Measurements from ENCODE around the gene SPATA24. TPM values are rescaled to one million over a fixed set of nuclear protein-coding genes. Genes with fewer than 3 reads are reported as not detected.

SPATA24 gene
- polyA plus RNA-seq (2011; rRNA removed): 4.5 and 5.7 TPM in 2 replicates
- polyA plus RNA-seq (2012; cell fraction: cytosol; rRNA removed): 3.3 and 4.6 TPM in 2 replicates
- polyA plus RNA-seq (2012; cell fraction: nucleus; rRNA removed): 1.7 and 1.8 TPM in 2 replicates
- 6.9 to 7.5 TPM (median 7.0 TPM) in 3 replicates for polyA plus RNA-seq (2017; fragmentation: RNase III; extraction: RNeasy Plus Mini Kit Qiagen cat#74134 plus additional on column Dnase treatment)
- polyA minus RNA-seq (2011; rRNA and poly(A)+ RNA removed): 3.0 and 5.2 TPM in 2 replicates

- WGBS (ENCODE audit: missing lambda C conversion rate): 2% methylated on average over 21 of the region's 41 CpGs
- Histone ChIP-seq H3K4me1 (peaks cover 12% of the 10 kb centered on the region), H3K27ac (peak within 1 kb of the TSS; percentile 86 to 91), H3K4me2 (peak within 1 kb of the TSS; percentile 71), H3K9me3 (no peaks in the 10 kb centered on the region), H3K4me3 (peak within 1 kb of the TSS; percentile 45)
- CTCF ChIA-PET: interaction anchor here (1.1 to 6.1 kb wide), 3 partner anchors 12 to 62 kb away, joined by 3 to 48 read pairs (median 16); partner anchors contain the start of gene PAIP2
- FAIRE-seq (no peak), DNase-seq (ENCODE audit: low read depth in 1 of 2, low spot score in 1 of 2) (peak; percentile 96 to 97), ATAC-seq (peak; percentile 89 to 95)
- POLR2A ChIA-PET: interaction anchor here (1.0 kb wide), 2 partner anchors 36 to 110 kb away, joined by 4 to 5 read pairs; partner anchors contain the start of gene DNAJC18
- peak; percentile 36 for TF ChIP-seq POLR2A (IDR thresholded peaks at IDR 0.05; ENCODE audit: low read length)
- peak; percentile 59 for TF ChIP-seq PHF8 (IDR thresholded peaks at IDR 0.05; ENCODE audit: borderline replicate concordance, low read depth)
- no peak for TF ChIP-seq SREBF2 (IDR thresholded peaks at IDR 0.05)
- TF ChIP-seq CBX2 (IDR thresholded peaks at IDR 0.05; ENCODE audit: borderline replicate concordance, low read depth): no peak
- TF ChIP-seq, protein P1, sequence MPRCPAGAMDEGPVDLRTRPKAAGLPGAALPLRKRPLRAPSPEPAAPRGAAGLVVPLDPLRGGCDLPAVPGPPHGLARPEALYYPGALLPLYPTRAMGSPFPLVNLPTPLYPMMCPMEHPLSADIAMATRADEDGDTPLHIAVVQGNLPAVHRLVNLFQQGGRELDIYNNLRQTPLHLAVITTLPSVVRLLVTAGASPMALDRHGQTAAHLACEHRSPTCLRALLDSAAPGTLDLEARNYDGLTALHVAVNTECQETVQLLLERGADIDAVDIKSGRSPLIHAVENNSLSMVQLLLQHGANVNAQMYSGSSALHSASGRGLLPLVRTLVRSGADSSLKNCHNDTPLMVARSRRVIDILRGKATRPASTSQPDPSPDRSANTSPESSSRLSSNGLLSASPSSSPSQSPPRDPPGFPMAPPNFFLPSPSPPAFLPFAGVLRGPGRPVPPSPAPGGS (IDR thresholded peaks at IDR 0.05): 0 out of 3 replicates have a peak, but pooled peaks have one; percentile 21
- TF ChIP-seq GATA3 (IDR thresholded peaks at IDR 0.05; ENCODE audit: borderline replicate concordance): no peak
- peak; percentile 21 for TF ChIP-seq CHD2 (IDR thresholded peaks at IDR 0.05; ENCODE audit: low read length, partially characterized antibody)
- TF ChIP-seq NFE2L2 (conservative IDR thresholded peaks at IDR 0.05; ENCODE audit: low read length): no peak
- no peak for TF ChIP-seq FOSL2 (IDR thresholded peaks at IDR 0.05)
- TF ChIP-seq FOSL2 (CRISPR knock-in tag; IDR thresholded peaks at IDR 0.05): 0 out of 2 replicates have a peak, but pooled peaks have one; percentile 2
- TF ChIP-seq JUN (IDR thresholded peaks at IDR 0.05): peak in 1 of 2 experiments; percentile 47; a peak in 1 of 5 replicates
- no peak for TF ChIP-seq EP300 (IDR thresholded peaks at IDR 0.05)
- no peak for TF ChIP-seq HOXB13 (CRISPR knock-in tag; IDR thresholded peaks at IDR 0.05; ENCODE audit: low read depth)
- TF ChIP-seq E2F6 (IDR thresholded peaks at IDR 0.05; ENCODE audit: borderline replicate concordance, low read depth): 0 out of 2 replicates have a peak, but pooled peaks have one; percentile 19
- TF ChIP-seq, protein P2, sequence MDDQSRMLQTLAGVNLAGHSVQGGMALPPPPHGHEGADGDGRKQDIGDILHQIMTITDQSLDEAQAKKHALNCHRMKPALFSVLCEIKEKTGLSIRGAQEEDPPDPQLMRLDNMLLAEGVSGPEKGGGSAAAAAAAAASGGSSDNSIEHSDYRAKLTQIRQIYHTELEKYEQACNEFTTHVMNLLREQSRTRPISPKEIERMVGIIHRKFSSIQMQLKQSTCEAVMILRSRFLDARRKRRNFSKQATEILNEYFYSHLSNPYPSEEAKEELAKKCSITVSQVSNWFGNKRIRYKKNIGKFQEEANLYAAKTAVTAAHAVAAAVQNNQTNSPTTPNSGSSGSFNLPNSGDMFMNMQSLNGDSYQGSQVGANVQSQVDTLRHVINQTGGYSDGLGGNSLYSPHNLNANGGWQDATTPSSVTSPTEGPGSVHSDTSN (IDR thresholded peaks at IDR 0.05): no peak
- peak; percentile 78 for TF ChIP-seq MAX (IDR thresholded peaks at IDR 0.05)
- no peak for TF ChIP-seq ZC3H11A (IDR thresholded peaks at IDR 0.05)
- TF ChIP-seq EHF (CRISPR knock-in tag; IDR thresholded peaks at IDR 0.05): no peak
- TF ChIP-seq MYC (IDR thresholded peaks at IDR 0.05; ENCODE audit: borderline replicate concordance, low read length): peak; percentile 69
Observed at GRCh38 chr5:139403787-139404483, at the start of gene SPATA24. Gene SPATA24 (minus strand): TSS chr5:139404089. CDS start chr5:139404060, 29 bp downstream.

DNA sequence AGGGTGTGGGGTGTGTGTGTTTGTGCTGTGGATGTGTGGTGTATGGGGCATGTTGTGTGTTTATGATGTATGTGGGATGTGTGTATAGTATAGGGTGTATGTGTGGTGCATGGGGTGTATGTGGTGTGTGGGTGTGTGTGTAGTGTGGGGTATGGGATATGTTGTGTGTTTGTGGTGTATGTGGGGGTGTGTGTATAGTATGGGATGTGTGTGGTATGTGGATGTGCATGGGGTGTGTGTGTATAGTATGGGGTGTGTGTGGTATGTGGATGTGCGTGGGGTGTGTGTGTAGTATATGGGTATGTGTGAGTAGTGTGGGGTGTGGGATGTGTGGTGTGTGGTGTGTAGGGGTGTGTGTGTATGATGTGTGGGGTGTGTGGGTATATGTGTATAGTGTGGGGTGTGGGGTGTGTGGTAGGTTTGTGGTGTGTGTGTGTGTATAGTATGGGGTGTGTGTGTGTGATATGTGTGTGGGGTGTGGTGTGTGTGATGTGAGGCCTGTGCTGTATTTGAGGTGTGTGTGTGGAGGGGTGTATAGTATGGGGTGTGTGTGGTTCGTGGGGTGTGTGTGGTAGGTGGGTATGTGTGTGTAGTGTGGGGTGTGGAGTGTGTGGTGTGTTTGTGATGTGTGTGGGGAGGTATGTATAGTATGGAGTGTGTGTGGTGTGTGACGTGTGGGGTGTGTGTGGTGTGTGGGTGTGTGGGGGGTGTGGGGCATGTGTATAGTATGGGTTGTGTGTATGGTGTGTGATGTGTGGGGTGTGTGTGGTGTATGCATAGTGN lies 48.2 kb upstream of the SPATA24 start:
- WGBS (ENCODE audit: missing lambda C conversion rate): 42% methylated on average over 3 of the region's 3 CpGs
- ATAC-seq (no peak), FAIRE-seq (no peak), DNase-seq (ENCODE audit: low read depth in 1 of 2, low spot score in 1 of 2) (no peak)
- no peak overlapping the region for H3K27ac ChIP-seq
- no peak overlapping the region for H3K4me3 ChIP-seq
- POLR2A ChIA-PET: no interaction called here
- H3K4me2 ChIP-seq: no peak overlapping the region
- TF ChIP-seq RNF2 (IDR thresholded peaks at IDR 0.05; ENCODE audit: borderline replicate concordance, low read depth) (no peak), EHMT2 (IDR thresholded peaks at IDR 0.05; ENCODE audit: low read depth) (no peak), JUN (IDR thresholded peaks at IDR 0.05) (no peak)
- TF ChIP-seq, protein P3, sequence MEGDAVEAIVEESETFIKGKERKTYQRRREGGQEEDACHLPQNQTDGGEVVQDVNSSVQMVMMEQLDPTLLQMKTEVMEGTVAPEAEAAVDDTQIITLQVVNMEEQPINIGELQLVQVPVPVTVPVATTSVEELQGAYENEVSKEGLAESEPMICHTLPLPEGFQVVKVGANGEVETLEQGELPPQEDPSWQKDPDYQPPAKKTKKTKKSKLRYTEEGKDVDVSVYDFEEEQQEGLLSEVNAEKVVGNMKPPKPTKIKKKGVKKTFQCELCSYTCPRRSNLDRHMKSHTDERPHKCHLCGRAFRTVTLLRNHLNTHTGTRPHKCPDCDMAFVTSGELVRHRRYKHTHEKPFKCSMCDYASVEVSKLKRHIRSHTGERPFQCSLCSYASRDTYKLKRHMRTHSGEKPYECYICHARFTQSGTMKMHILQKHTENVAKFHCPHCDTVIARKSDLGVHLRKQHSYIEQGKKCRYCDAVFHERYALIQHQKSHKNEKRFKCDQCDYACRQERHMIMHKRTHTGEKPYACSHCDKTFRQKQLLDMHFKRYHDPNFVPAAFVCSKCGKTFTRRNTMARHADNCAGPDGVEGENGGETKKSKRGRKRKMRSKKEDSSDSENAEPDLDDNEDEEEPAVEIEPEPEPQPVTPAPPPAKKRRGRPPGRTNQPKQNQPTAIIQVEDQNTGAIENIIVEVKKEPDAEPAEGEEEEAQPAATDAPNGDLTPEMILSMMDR (IDR thresholded peaks at IDR 0.05): no peak
- no peaks in the 10 kb centered on the region for H3K4me1 ChIP-seq
- H3K9me3 ChIP-seq: no peaks in the 10 kb centered on the region
- CTCF ChIA-PET: no interaction called here
